Osteocyte (in vitro differentiated cells): ENCODE data around the gene IL4I1. TPM values are rescaled to one million over a fixed set of nuclear protein-coding genes. Genes with fewer than 3 reads are reported as not detected.

Source experiments
- DNase-seq: peaks from one replicate; pipeline ENCODE4 v3.0.0; 2021; ENCODE audit warnings: mixed read lengths; ENCODE audit not compliant: unreplicated experiment; ENCODE audit errors: extremely low spot score
- H3K27ac Mint-ChIP-seq: one replicate; pipeline ENCODE4 v1.8.0; 2021; ENCODE audit warnings: mild to moderate bottlenecking, mixed read lengths; ENCODE audit not compliant: unreplicated experiment
- H3K27me3 Mint-ChIP-seq: one replicate; pipeline ENCODE4 v1.8.0; 2021; ENCODE audit warnings: mixed read lengths; ENCODE audit not compliant: unreplicated experiment
- H3K36me3 Mint-ChIP-seq: one replicate; pipeline ENCODE4 v1.8.0; 2021; ENCODE audit warnings: mixed read lengths; ENCODE audit not compliant: unreplicated experiment
- H3K4me1 Mint-ChIP-seq: one replicate; pipeline ENCODE4 v1.8.0; 2021; ENCODE audit warnings: mixed read lengths; ENCODE audit not compliant: unreplicated experiment
- H3K4me3 Mint-ChIP-seq: one replicate; pipeline ENCODE4 v1.8.0; 2021; ENCODE audit warnings: mild to moderate bottlenecking, moderate library complexity, mixed read lengths; ENCODE audit not compliant: unreplicated experiment
- H3K9me3 Mint-ChIP-seq: one replicate; pipeline ENCODE4 v1.8.0; 2021; ENCODE audit warnings: mixed read lengths; ENCODE audit not compliant: unreplicated experiment
- CTCF ChIP-seq: fragments of 200-600 bp; sonication (generic); IDR thresholded peaks from 2 replicates; pipeline ENCODE4 v1.5.0; 2021; ENCODE audit warnings: antibody characterized with exemption, mild to moderate bottlenecking, moderate library complexity
- total RNA-seq: library from RNA; stranded (reverse); gene quantifications from 2 replicates; pipeline ENCODE4 v1.2.1, GENCODE V29; 2021

Gene IL4I1
- total RNA-seq, 1 donor from 2014 or later = not detected

DNA sequence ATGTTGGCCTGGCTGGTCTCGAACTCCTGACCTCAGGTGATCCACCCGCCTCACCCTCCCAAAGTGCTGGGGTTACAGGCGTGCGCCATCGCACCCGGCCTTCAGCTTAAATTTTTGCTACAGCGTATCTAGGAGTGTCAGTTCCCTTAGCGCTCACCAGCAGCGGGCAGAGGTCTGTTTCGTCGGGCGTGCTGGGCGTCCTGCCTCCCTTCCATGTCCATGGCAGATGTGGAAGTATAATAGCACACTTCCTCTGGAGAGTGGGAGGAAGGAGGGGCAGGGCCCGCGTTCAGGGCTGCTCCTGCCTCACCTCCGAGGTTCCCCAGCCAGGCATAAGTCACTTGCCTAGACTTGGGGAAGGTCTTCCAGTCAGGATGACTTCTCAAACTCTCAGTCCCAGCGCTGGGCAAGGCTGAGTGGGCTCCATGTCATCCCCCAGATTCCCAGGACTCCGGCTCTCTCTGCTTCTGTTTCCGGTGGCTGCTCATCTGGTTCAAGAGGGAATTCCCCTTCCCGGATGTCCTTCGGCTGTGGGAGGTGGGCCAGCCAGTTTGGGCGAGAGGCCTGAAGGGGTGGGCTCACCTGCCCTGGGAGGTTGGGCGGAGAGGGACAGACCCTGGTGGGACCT is 9.5 kb downstream of the IL4I1 start:
- Mint-ChIP-seq H3K9me3 (no peaks in the 10 kb centered on the region), H3K27ac (no peak overlapping the region), H3K4me1 (peaks cover 8% of the 10 kb centered on the region), H3K27me3 (peaks cover 2% of the 10 kb centered on the region), H3K4me3 (no peak overlapping the region), H3K36me3 (peaks cover 21% of the 10 kb centered on the region)
- DNase-seq = no peak
- TF ChIP-seq CTCF = no peak

GRCh38 chr19:49884760-49885159 is 11.9 kb downstream of the IL4I1 start:
- TF ChIP-seq CTCF = no peak
- peaks cover 2% of the 10 kb centered on the region for H3K4me1 Mint-ChIP-seq
- no peak overlapping the region for H3K27ac Mint-ChIP-seq

DNA sequence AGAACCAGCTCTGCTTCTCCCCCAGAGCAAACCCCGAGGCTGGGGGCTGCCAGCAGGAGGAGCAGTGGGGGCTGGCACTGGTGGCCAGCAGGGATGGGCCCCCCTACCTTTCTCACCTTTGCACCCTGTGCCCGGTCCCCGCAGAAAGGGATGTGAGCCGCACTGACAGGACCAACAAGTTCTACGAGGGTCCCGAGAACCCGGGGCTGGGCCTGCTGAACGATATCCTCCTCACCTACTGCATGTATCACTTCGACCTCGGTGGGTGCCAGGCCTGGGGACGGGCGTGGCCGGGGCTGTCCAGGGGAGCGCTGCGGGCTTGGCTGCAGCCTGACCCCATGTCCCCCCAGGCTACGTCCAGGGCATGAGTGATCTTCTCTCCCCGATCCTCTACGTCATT is 12.6 kb downstream of the IL4I1 start:
- no peaks in the 10 kb centered on the region for H3K27me3 Mint-ChIP-seq
- no peaks in the 10 kb centered on the region for H3K9me3 Mint-ChIP-seq
- peaks cover 43% of the 10 kb centered on the region for H3K36me3 Mint-ChIP-seq
- H3K4me3 Mint-ChIP-seq = no peak overlapping the region
- H3K27ac Mint-ChIP-seq = no peak overlapping the region
- TF ChIP-seq CTCF = no peak
- no peak for DNase-seq
- H3K4me1 Mint-ChIP-seq = peaks cover 2% of the 10 kb centered on the region

More at GRCh38 chr19:49884760-49885159, 11.9 kb downstream of the IL4I1 start:
- H3K27me3 Mint-ChIP-seq = no peaks in the 10 kb centered on the region
- H3K4me3 Mint-ChIP-seq = no peak overlapping the region
- H3K36me3 Mint-ChIP-seq = peaks cover 38% of the 10 kb centered on the region
- no peak for DNase-seq
- H3K9me3 Mint-ChIP-seq = no peaks in the 10 kb centered on the region

DNA sequence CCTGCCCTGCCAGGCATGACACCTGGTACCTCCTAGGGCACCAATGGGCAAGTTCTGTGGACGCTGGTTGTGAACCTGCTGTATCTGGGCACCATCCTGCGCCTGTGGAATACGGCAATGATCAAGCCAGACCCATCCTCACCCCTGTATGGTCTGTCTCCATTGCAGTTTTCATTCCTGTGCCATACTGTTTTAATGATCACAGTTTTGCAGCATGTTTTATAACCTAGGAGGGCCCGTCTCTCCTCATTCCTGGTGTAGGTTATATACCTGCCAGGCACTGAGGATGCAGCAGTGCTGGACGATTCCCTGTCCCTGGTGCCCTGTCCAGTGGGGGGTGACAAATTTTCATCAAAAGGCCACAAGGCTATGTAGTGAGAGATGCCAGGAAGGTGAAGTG is 13.6 kb downstream of the IL4I1 start:
- no peak overlapping the region for H3K27ac Mint-ChIP-seq
- H3K27me3 Mint-ChIP-seq = no peaks in the 10 kb centered on the region
- peaks cover 46% of the 10 kb centered on the region for H3K36me3 Mint-ChIP-seq
- TF ChIP-seq CTCF = no peak
- no peak for DNase-seq
- no peak overlapping the region for H3K4me3 Mint-ChIP-seq
- peaks cover 10% of the 10 kb centered on the region for H3K4me1 Mint-ChIP-seq
- H3K9me3 Mint-ChIP-seq = no peaks in the 10 kb centered on the region

GRCh38 chr19:49882643-49883042 is 14.0 kb downstream of the IL4I1 start:
- H3K27me3 Mint-ChIP-seq = no peaks in the 10 kb centered on the region
- DNase-seq = no peak
- H3K36me3 Mint-ChIP-seq = peaks cover 46% of the 10 kb centered on the region
- no peak for TF ChIP-seq CTCF
- no peak overlapping the region for H3K27ac Mint-ChIP-seq
- H3K4me1 Mint-ChIP-seq = peaks cover 13% of the 10 kb centered on the region
- H3K4me3 Mint-ChIP-seq = no peak overlapping the region
- H3K9me3 Mint-ChIP-seq = no peaks in the 10 kb centered on the region
